ENCODE measurements around the gene KIF25.

Gene KIF25

DNA sequence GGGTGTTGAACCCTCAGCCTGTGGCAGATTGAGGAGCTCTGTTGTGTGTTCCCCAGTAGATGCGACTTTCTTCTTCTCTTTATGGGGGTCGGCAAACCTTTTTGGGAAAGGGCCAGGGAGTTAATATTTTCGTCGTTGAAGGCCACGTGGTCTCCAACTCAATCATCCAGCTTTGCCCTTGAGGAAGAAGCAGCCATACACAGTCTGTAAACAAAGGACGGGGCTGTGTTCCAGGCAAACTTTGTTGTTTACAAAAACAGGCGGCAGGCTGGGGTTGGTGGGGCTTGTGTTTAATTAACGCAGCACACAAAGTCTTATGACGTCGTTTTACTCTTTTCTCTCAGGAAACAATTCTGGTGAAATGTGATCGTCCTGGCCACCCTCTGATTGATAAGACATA, 20.2 kb downstream of the KIF25 start:
- no peaks in the 10 kb centered on the region for H3K36me3 ChIP-seq
- peaks cover 2% of the 10 kb centered on the region for H3K9me3 ChIP-seq (ENCODE audit: severe bottlenecking)
- no peak for DNase-seq
- no peak overlapping the region for H3K4me3 ChIP-seq (ENCODE audit: low read depth, low read length)
- TF ChIP-seq, protein P1, sequence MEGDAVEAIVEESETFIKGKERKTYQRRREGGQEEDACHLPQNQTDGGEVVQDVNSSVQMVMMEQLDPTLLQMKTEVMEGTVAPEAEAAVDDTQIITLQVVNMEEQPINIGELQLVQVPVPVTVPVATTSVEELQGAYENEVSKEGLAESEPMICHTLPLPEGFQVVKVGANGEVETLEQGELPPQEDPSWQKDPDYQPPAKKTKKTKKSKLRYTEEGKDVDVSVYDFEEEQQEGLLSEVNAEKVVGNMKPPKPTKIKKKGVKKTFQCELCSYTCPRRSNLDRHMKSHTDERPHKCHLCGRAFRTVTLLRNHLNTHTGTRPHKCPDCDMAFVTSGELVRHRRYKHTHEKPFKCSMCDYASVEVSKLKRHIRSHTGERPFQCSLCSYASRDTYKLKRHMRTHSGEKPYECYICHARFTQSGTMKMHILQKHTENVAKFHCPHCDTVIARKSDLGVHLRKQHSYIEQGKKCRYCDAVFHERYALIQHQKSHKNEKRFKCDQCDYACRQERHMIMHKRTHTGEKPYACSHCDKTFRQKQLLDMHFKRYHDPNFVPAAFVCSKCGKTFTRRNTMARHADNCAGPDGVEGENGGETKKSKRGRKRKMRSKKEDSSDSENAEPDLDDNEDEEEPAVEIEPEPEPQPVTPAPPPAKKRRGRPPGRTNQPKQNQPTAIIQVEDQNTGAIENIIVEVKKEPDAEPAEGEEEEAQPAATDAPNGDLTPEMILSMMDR (IDR thresholded peaks at IDR 0.05; ENCODE audit: low read depth, low read length) = no peak
- H3K27ac ChIP-seq = no peak overlapping the region
- no peaks in the 10 kb centered on the region for H3K27me3 ChIP-seq (ENCODE audit: insufficient read depth, low read depth, severe bottlenecking)

DNA sequence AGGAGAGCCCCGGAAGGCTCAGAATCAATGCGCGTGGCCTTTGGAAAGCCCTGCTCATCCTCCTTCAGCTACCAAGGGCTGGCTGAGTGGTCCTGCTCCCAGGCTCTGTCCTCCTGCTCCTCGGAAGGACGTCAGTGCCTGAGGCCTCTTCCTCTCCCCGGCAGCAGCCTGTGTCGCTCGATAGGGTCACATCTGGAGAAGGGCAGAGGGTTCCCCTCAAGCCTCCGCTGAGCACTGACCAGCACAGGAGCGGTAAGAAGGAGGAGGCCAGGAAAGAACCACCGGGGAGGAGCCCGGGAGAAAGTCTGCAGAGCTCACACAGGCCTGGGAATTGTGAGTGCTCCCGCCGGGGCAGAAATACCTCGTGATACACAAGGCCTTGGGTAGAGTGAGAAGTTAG, 21.2 kb downstream of the KIF25 start:
- no peaks in the 10 kb centered on the region for H3K36me3 ChIP-seq
- H3K9me3 ChIP-seq (ENCODE audit: severe bottlenecking) = peaks cover 2% of the 10 kb centered on the region
- no peak overlapping the region for H3K27ac ChIP-seq
- H3K4me3 ChIP-seq (ENCODE audit: low read depth, low read length) = no peak overlapping the region
- no peak for DNase-seq
- H3K27me3 ChIP-seq (ENCODE audit: insufficient read depth, low read depth, severe bottlenecking) = no peaks in the 10 kb centered on the region
- TF ChIP-seq, protein P1 (IDR thresholded peaks at IDR 0.05; ENCODE audit: low read depth, low read length) = no peak

DNA sequence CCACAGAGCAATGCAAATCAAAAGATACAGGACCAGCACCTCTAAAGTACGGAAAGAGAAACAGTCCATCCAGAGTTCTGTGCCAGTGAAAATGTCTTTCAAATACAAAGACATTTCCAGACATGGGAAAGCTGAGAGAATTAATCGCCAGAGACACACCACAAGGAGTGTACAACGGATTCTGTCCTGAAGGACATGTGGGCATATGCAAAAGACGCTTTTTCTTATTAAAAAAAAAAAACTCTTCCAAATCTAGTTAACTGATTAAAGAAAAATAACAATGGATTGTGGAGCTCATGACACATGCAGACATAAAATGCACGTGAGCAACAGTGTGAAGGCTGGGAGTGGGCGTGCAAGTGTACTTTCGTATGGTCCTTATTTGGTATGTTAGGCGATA, 22.8 kb downstream of the KIF25 start:
- no peak for DNase-seq
- no peak overlapping the region for H3K4me3 ChIP-seq (ENCODE audit: low read depth, low read length)
- H3K36me3 ChIP-seq = no peaks in the 10 kb centered on the region
- no peaks in the 10 kb centered on the region for H3K27me3 ChIP-seq (ENCODE audit: insufficient read depth, low read depth, severe bottlenecking)
- H3K9me3 ChIP-seq (ENCODE audit: severe bottlenecking) = peaks cover 2% of the 10 kb centered on the region
- no peak overlapping the region for H3K27ac ChIP-seq
- TF ChIP-seq, protein P1 (IDR thresholded peaks at IDR 0.05; ENCODE audit: low read depth, low read length) = no peak

DNA sequence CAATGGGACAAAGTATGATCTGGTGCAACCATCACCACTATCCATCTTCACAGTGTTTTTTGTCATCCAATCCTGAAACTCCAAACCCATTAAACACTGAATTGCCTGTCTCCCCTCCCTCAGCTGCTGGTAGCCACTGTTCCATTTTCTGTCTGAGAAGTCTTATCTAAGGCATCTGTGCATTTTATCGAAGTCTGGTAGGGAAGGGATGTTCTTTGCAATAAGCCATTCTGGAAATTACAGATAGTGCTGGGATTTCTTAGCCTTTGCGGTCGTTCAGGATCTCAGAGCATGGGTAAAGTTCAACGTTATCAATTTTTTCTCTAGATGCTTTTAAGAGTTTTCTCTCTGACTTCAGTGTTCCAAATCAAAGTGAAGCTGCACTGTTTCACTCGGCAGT, 24.1 kb downstream of the KIF25 start:
- Histone ChIP-seq H3K9me3 (ENCODE audit: severe bottlenecking) (no peaks in the 10 kb centered on the region), H3K27ac (no peak overlapping the region), H3K27me3 (ENCODE audit: insufficient read depth, low read depth, severe bottlenecking) (no peaks in the 10 kb centered on the region), H3K36me3 (no peaks in the 10 kb centered on the region), H3K4me3 (ENCODE audit: low read depth, low read length) (no peak overlapping the region)
- DNase-seq = no peak
- TF ChIP-seq, protein P1 (IDR thresholded peaks at IDR 0.05; ENCODE audit: low read depth, low read length) = no peak

DNA sequence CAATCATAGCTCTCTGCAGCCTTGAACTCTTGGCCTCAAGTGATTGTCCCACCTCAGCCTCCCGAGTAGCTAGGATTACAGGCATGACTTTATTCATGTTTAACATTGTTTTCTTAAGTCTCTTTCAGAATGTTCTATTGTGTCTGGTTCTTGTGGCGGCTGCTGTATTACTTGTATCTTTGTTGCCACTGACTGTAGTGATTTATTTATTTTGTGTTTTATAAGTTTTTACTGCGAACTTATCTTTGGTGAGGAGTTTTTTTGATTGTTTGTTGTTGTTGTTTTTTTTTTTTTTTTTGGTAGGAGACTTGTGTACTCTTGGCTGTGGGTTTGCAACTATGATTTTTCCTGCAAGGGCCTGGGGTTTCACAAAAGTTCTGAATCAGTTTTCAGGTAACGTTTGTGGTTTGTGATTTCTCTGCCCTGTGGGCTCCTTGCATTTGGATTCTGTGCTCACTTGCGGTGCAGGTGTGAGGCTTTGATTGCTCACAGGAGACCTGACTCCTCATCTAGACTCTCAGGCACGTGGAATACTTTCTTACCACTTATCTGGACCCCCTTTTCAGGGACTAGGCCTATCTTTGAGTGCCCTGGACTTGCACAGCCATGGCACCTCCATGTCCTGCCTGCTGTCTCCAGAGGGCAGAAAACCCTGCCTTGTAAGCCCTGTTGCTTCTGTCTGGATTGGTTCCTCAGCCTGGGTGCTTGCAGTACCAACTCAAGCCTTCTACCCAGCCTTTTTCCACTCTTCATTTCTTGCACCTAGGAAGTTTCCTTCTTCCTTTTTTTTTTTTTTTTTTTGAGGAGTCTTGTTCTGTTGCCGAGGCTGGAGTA, 25.2 kb downstream of the KIF25 start:
- Histone ChIP-seq H3K4me3 (ENCODE audit: low read depth, low read length) (no peak overlapping the region), H3K36me3 (no peaks in the 10 kb centered on the region), H3K27ac (no peak overlapping the region), H3K9me3 (ENCODE audit: severe bottlenecking) (no peaks in the 10 kb centered on the region), H3K27me3 (ENCODE audit: insufficient read depth, low read depth, severe bottlenecking) (no peaks in the 10 kb centered on the region)
- no peak for DNase-seq
- TF ChIP-seq, protein P1 (IDR thresholded peaks at IDR 0.05; ENCODE audit: low read depth, low read length) = no peak

Measured in WERI-Rb-1 (cell line).